ENCODE data around the gene CPB2.

The CPB2 gene

DNA sequence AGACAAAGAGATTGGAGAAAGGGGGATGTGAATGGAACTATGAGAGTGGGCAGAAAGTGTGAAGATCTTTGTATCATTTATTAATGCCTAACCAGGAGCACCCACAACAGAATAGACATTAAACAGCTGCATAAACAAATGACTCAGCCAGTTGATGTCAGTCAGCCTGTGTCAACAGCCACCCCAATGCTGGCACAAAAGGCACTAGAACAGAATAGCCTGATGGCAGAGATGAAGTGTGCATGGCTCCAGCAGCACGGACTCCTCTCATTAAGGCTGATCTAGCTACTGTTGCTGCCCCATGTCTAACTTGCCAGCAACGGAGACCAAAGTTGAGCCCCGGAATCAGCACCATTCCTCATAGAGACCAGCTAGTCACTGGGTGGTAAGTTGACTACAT, 7.8 kb downstream of the CPB2 start:
- no peak for FAIRE-seq

DNA sequence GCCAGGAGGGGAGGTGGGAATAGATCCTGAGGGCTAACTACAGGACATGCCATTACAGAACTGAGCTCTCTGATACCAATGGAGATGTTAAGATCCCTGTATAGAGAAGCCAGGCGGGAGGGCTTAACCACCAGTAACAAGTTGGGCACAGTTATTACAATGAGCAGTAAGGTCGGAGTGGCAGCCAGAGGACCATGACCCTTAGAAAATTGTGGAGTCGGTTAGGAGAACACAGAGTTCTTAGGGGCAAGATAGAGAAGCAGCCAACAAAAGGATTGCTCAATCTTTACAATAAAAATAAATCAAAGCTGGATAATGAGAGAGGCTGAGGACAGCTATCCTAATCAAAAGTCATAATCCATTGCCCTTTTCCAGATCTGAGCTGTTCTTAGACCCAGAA, 10.4 kb downstream of the CPB2 start:
- FAIRE-seq = no peak

DNA sequence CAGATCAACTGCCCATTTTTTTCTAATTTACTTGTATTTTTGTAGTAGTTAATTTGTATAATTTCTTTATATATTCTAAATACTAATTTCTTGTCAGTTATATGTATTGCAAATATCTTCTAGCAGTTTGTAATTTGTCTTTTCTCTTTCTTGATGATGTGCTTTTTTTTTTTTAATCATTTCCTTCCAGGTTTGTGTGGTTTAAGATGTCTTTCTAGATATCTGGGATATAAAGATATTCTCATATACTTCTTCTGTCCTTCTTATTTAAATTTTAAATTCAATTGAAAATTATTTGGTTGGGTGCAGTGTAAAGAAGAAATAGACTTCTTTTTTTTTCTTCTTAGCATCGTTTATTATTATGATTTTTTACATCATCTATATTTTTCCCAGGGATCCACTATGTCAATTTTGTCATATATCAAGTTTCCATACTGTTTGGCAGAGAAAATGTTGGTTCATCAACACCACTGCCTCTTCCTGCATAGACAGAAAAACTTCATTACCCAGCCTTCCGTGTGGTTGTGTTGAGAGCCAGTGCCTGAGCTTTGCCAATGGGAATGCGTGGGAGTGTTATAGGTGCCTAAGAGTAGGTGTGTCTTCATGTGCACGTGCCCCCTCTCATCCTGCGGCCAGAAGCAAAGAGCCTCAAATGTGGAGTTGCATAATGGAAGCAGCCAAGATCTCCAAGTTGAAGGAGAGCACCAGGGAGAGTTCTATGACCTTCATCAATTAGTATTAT, 15.8 kb downstream of the CPB2 start:
- no peak for FAIRE-seq

DNA sequence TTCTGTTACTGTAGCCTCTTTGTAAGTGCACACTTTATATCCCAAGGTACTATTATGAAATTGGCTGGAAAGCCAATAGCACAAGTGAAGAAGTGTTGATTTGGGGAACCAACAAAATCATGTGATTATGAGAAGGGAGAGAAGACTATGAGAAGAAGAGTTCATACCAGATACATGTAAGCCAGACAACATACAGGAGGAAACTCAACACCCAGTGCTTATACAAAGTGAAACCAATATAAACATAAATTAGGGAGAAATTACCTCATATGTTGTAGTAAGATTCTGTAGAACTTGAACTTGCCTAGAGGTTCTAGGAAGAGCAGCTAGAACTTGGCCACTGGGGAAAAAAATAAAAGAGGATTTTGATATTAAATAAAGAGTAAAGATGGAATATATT, 17.4 kb downstream of the CPB2 start:
- FAIRE-seq = no peak

DNA sequence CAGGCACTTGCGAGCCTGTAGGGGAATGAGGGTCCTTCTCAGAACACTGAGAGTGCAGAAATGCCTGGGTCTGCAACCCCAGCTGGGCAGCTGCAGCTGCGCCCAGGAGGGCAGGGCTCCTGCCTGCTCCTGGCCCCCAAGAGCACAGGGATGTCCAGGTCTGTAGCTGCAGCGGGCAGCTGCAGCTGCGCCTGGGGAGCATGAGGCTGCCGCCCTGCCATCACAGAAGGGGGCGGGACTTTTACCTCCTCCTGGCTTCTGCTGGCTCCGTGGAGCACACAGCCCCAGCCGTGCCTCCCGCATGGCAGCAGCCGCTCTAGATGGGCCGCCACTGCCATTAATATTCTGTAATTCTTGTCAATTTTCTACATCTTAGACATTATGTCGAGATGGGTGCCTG, 17.8 kb downstream of the CPB2 start:
- FAIRE-seq = no peak

DNA sequence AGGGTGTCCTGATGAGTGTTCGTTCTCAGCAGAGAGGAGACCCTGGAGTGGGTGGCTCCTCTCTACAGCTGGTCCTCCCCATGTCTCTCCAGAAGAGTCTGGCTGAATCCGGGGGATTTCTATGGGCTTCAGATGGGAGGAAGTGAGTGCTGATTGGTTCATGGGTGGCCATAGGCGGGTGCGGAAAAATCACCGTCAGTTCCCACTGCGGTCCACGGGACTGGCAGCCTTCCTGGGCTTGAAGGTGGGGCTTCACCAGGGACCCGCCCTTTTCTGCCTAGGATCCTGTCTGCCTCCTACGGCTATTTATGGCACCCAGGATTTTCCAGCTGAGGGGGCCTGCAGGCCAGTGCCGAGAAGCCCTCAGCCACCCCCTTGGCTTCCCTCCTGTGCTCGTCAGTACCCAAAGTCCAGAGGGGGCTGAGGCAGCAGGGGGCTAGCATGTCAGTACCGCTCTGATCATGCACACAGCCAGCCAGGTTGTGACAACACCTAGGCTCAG, 18.4 kb downstream of the CPB2 start:
- FAIRE-seq = no peak

DNA sequence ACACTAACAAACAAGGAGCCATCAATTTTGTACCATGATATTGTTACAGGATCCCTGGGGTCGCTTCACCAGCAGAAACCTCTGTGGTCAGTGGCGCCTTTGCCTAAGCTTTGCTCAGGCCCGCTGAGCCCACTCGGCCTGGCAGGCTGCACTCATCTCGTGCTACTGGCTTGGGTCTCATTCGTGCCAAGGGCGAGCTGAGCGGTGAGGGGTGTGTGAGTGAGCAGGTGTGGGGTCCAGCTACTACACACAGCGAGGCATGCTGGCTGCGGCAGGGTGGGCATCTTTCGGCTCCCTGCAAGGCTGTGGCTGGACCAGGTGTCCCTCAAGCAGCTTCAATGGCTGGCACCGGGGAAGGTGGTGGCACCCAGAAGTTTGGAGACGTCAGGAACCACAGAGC, 19.1 kb downstream of the CPB2 start:
- no peak for FAIRE-seq

DNA sequence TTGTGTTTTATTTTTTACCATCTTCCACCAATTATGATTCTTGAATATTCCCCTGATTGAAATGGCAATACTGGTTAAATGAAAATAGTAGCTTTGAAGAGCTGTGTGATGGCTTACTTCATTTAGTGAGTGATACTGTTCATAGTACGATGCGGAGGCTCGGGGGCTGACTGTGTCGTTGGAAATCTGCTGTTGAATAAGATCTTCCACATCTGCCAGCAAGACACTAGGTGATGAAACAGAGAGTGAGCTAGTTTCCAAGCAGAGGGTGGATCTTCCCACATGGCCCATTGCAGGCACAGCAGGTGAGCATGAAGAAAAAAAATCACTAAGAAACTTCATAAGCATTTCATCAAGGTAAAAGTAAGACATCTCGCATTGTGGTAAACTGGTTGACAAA, 22.5 kb downstream of the CPB2 start:
- FAIRE-seq = no peak

DNA sequence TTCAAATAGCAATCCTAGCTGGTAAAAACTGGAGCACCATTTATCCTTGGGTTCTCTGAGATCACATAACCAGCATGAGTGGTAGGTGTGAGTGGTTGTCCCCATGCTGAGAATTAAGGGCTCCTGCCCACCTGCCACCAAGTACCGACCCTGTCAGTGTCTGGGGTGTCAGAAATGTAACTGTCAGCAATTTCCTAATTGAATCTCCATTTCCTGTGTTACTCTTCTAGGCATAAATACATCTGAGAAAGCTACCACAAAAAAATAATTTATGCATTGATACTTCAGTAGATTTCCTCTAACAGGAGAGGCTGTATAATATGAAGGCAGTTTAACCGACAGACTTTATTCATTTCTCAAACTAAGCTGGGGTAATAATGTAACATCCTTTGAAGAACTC, 25.1 kb downstream of the CPB2 start:
- FAIRE-seq = no peak

DNA sequence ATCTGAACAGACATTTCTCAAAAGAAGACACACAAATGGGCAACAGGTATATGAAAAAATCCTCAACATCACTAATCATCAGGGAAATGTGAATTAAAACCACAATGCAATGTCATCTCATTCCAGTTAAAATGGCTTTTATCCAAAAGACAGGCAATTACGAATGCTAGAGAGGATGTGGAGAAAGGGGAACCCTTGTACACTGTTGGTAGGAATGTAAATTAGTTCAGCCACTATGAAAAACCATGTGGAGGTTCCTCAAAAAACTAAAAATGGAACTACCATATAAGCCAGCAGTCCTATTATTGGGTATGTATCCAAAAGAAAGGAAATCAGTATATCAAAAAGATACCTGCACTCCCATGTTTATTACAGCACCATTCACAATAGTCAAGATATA, 27.6 kb downstream of the CPB2 start:
- no peak for FAIRE-seq

DNA sequence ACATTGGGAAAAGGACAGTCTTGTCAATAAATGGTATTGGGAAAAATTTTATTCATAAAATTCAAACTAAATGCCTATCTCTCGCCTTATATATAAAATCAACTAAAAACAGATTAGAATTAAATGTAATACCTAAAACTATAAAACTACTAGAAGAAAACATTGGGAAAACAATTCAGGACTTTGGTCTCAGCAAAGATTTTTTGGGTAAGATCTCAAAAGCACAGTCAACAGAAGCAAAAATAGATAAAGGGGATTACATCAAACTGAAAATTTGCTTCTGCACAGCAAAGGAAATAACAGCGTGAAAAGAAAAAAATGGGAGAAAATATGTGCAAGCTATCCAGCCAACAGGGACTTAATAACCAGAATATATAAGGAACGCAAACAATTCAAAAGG, 28.0 kb downstream of the CPB2 start:
- no peak for FAIRE-seq

DNA sequence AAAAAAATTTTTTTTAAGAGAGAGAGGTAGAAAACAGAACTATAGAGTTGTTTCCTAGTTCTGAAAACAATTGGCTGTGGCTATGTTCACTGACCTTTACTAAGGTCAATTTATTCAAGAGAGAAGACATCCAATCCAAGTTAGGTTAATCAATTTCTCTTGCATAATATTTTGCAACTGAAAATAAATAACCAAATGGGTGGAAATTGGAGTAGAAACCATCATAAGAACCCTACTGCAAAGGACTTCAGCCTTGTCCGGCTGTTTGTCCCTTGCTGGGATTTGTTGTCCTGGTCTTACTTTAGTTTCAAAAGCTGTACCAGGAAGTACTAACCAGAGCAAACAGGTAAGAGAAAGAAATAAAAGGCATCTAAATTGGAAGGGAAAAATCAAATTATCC, 29.0 kb downstream of the CPB2 start:
- no peak for FAIRE-seq

DNA sequence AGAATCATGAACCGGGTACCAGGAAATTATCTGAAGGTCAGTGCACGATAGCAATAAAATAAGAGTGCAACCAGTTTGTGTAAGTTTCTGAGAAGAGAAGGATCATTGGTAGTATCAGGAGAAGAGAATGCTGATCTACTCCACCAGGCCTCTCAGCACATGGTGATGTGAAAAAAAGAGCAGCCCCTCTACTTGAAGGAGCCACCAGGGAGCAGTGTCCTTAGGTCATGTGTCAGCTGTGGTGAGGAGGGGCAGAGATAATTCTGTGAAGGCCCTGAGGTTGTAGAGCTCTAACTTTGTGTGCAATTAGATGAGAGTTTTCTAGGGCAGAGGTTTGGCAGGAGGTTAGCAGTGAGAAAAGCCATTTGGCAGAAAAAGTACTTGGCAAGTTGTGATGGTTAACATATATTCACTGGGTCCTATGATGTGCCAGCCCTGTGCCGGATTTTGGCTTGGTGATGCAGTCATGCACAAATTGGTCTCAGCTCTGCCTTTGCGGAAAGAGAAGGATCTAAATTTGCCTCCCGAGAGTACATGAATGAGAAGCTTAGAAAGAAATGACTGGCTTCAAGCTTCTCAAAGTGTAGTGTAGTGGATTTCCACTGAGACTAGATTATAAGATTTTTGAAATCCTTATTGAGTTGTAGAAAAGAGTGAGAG, 33.1 kb downstream of the CPB2 start:
- FAIRE-seq = no peak

DNA sequence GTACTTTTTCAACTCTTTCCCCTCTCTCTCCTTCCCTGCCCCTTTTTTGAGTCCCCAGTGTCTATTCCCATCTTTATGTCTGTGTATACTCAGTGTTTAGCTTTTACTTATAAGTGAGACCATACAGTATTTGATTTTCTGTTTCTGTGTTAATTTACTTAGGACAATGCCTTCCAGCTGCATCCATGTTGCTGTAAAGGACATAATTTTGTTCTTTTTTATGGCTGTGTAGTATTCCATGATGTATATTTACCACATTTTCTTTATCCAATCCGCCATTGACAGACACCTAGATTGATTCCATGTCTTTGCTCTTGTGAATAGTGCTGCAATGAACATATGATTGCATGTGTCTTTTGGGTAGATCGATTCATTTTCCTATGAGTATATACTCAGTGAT, 41.5 kb downstream of the CPB2 start:
- no peak for FAIRE-seq

DNA sequence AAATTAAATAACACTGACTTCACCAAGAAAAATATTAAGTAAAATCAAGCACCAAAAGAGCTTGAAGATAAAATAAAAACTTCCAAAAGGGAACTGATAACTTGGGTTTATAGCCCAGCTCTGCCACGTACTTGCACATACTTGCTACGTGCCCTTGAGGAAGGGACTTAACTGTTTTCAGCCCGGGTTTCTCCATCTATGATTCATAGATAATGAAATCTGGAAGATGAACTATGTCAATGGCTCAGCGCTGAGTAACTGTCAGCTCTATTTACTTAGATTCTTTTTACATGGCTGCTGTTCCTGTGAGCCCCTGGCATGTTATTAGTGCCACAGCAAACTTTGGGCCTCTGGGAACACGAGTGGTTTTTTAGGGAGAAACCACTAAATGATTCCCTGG, 42.6 kb downstream of the CPB2 start:
- FAIRE-seq = no peak

DNA sequence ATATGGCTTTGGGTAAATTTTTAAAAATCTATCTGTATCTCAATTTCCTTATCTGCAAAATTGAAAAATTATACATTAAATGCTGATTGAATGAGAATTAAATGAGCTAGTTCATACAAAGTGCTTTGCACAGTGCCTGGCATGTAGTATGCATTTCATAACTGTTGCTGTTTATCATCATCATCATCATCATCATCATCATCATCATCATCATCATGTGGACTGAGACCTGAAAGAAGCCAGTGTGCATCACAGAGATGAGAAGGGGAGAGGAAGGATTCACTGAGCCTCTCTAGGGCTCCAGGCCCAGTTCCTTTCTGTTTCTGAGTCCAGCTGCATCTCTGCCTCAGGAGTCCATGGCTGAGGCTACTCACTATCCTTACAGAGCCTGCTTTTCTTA, 45.4 kb downstream of the CPB2 start:
- no peak for FAIRE-seq

DNA sequence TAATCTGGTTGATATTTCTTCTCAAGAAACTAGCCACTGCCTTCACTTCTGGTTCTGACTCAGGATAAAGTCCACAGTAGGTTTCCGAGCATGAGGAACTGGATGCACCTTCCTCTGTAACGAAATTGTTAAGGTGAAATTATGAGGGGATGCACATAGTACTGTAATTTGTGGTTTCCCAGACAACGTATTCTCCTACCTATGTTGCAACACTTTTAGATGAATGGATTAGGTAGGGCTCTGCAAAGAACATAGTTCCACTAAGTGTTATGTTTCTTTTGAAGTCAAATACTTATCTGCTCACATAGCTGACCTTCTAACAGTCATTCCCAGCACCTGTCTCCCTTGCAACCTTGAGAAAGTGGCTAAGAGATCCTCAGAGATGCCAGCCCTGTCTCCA, 46.6 kb downstream of the CPB2 start:
- no peak for FAIRE-seq

DNA sequence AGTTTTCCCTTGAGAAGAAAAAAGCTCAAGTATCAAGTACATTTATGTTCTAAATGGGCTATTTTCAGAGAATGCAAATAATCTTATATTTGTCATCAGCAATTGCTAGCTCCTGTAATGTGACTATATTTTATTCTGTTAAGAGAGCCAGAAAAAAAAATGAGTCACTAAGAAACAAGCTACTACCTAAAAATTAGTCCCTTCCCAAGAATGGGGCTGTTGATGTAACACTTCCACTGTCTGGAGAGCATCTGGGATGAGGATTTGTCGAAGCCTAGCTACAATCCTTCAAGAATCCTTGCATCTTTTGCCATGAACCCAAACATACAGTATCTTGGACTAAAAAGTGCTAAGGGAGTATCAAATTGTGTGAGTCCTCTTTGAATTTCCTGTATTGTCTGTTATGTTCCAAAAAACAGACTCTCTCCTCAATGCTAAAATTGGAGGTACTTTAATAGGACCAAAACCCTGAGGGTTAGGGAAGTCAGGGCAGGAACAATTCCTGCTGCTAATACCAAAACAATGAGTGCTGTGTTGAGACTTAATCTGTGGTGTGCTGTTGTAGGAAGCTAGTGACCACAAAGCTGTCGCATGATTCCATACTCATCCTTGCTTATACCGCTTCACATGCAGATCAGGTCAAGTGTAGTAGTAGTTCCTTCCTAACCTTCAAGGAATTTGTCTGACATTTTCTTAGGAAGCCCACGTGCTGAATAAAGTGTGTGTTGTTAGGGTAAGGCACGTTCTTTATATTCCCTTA, 47.4 kb downstream of the CPB2 start:
- no peak for FAIRE-seq

DNA sequence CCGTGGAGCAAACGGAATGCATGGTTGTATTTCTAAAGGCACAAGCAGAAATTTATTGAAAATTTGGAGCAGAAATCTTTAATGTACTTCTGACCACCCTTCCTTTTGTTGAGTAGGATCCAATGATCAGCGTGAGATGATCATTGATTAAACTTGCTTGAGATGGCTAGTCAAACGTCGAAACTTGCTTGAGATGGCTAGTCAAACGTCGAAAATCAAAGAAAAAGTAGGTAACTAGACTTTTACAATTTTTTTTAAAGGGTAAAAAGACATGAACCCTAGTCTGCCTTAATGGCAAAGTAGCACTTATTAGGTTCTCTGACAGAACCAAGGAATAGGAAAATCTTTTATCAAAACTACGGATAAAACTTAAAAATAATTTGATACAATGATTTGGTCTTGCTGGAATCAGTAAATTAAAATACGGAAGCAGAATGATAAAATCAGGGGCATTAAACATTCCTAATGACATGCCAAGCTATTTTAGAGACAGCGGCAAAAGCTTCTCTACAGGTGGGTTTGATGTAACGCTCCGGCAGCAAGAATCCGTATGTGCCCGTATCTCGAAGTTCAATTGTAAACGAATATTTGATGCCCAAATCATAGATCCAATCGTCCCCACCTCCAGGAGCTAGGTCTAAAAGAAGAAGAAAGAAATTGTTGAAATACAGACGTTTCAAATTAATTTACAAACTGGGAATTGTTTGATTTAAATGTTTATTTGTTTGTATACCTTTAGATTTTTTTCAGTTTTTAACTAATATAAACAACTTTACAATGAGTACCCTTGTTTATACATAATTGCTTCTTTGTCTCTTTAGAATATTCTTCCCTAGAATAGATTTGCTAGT, 51.4 kb downstream of the CPB2 start:
- no peak for FAIRE-seq

DNA sequence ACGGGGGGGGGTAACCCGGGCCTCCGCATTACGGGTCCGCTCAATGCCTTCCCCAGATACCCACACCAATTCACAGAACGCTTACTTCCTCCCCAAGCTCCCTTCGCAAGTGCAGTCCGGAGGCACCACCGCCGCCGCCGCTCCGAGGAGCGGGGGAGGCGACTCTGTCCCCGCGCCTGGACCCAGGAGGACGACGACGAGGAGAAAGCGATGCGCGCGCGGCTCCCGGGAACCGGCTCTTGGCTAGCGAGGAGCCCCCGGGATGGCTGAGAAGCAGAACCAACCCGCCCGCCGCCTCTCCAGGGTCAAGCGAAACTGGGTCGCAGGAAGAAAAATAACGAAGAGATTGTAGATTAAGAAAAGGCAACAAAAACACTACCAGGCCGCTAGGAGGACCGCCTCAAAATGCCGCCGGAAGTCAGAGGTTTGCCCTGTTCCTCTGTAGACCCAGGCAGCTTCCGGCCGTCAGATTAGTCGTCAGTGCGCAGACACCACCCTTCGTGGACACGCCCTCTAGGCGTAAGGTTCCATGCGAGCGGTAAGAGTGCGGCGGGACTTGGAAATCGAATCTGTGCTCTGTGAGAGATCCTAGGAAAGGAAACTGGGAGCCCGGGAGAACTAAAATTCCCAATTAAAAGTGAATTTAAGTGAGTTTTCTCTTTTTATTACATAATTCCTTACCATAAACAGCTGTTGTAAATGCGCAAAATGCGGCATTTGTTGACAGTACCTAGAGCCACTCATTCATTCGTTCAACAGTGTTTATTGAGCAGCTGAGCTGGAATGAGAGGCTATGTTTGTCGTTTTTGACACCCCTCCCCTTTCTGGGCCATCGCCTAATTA, 52.3 kb downstream of the CPB2 start, which contains the start of gene ZC3H13:
TSS of gene ZC3H13 (minus strand) at position 428 of the 843 bp plus-strand sequence. CDS start 7,239 bp downstream, outside the sequence.
- FAIRE-seq = peak; percentile 73

DNA sequence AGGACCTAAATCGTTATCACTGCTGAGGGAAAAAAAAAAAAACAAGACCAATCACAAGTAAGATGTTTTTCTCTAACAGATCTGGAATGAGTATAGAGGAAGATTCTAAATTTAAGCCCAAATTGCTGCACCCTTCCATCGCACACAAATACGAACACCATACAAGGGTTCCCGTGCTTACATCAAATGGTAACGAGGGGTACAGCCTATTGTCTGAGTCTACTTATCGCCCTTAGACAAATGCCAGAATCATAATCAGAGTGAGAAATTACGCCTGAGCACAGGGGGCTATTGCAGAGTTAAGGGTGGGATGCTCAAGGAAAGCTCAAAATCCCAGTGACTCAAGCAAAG, 52.9 kb downstream of the CPB2 start:
- no peak for FAIRE-seq

DNA sequence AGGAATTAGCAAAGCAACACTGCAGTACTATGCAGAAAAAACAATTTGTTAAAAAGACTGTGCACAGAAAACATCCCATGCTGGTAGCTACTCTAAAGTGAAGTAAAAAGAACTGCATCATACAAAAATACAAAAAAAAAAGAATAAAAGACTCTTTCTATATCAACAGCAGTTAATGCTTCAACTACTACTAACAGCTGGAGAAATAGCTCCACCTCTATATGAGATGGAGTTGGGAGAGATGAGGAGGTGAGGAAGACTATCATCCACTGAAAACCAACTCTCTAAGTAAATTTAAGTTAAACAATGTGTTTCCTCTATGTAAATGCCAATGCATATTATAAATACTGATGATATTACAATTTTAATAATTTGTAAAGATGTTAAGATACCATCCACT, 54.1 kb downstream of the CPB2 start:
- FAIRE-seq = no peak
